IMR-90 (cell line): ENCODE data around the gene SLC30A1. TPM values are rescaled to one million over a fixed set of nuclear protein-coding genes. Genes with fewer than 3 reads are reported as not detected.

Experiments
- ATAC-seq: fragments of 200-7000 bp; cut with Tn5 transposase; 2 replicates; pipeline ENCODE4 v1.9.1; 2020; ENCODE audit warnings: low read depth, mild to moderate bottlenecking, moderate library complexity
- BruUV-seq: library from RNA; stranded (reverse); fragments of 400-500 nt; replicated peaks from 2 replicates; lab custom pipeline; 2021; lab: Mats Ljungman, UMichigan
- CTCF ChIA-PET: fragments of 300-600 bp; formaldehyde crosslinking; extraction: SDS; loops from one replicate; lab custom pipeline; 2021; ENCODE audit warnings: antibody characterized with exemption; lab: Yijun Ruan, JAX
- POLR2A ChIA-PET: fragments of 300-600 bp; sonication (Branson Sonifier 250); formaldehyde crosslinking; loops from one replicate; lab custom pipeline; 2022; ENCODE audit warnings: antibody characterized with exemption; ENCODE audit not compliant: unreplicated experiment; lab: Charles Lee
- DNase-seq: peaks from one replicate; pipeline ENCODE4 v3.0.0; 2013
- H2AFZ ChIP-seq: replicated peaks from 2 replicates; pipeline ENCODE3; 2013; ENCODE audit warnings: low read length, mild to moderate bottlenecking; ENCODE audit not compliant: poor library complexity
- H2AK5ac ChIP-seq: 2 replicates; pipeline ENCODE4 v1.6.1; 2013; ENCODE audit warnings: low read depth, low read length, inconsistent platforms
- H2AK9ac ChIP-seq: replicated peaks from 2 replicates; pipeline ENCODE3; 2013; ENCODE audit warnings: mild to moderate bottlenecking, low read depth, low read length, moderate library complexity; ENCODE audit not compliant: poor library complexity
- H2BK120ac ChIP-seq: 2 replicates; pipeline ENCODE4 v1.6.1; 2013; ENCODE audit warnings: low read depth, low read length, inconsistent platforms
- H2BK15ac ChIP-seq: 3 replicates; pipeline ENCODE4 v1.6.1; 2013; ENCODE audit warnings: low read depth, low read length, inconsistent platforms
- H2BK20ac ChIP-seq: 2 replicates; pipeline ENCODE4 v1.6.1; 2013; ENCODE audit warnings: low read depth, mild to moderate bottlenecking, inconsistent platforms, low read length, moderate library complexity
- H2BK5ac ChIP-seq: 2 replicates; pipeline ENCODE4 v1.6.1; 2013; ENCODE audit warnings: mild to moderate bottlenecking, low read depth, low read length, inconsistent platforms; ENCODE audit not compliant: poor library complexity, severe bottlenecking
- H3K14ac ChIP-seq: replicated peaks from 2 replicates; pipeline ENCODE4 v1.6.1; 2013; ENCODE audit warnings: low read depth, low read length, inconsistent platforms
- H3K18ac ChIP-seq: 2 replicates; pipeline ENCODE4 v1.6.1; 2013; ENCODE audit warnings: low read depth, low read length, control low read depth
- H3K23ac ChIP-seq: 2 replicates; pipeline ENCODE4 v1.6.1; 2013; ENCODE audit warnings: low read depth, low read length, inconsistent platforms
- H3K27ac ChIP-seq: 2 replicates; pipeline ENCODE4 v1.5.1; 2013; ENCODE audit warnings: mild to moderate bottlenecking, control low read depth, low read length; ENCODE audit not compliant: insufficient read depth
- H3K27me3 ChIP-seq: 2 replicates; pipeline ENCODE4 v1.6.1; 2013; ENCODE audit warnings: low read length; ENCODE audit not compliant: control insufficient read depth, insufficient read depth
- H3K36me3 ChIP-seq: 2 replicates; pipeline ENCODE4 v1.6.1; 2013; ENCODE audit warnings: low read length, mixed read lengths; ENCODE audit not compliant: control insufficient read depth, insufficient read depth
- H3K4ac ChIP-seq: 2 replicates; pipeline ENCODE4 v1.6.1; 2013; ENCODE audit warnings: low read depth, low read length, inconsistent platforms
- H3K4me1 ChIP-seq: 2 replicates; pipeline ENCODE4 v1.6.1; 2013; ENCODE audit warnings: low read length, mixed read lengths; ENCODE audit not compliant: control insufficient read depth, insufficient read depth
- H3K4me2 ChIP-seq: 2 replicates; pipeline ENCODE4 v1.6.1; 2013; ENCODE audit warnings: low read depth, mild to moderate bottlenecking, control low read depth, low read length, moderate library complexity
- H3K4me3 ChIP-seq: 2 replicates; pipeline ENCODE4 v1.5.1; 2013; ENCODE audit warnings: low read depth, mild to moderate bottlenecking, control low read depth, low read length, moderate library complexity; ENCODE audit not compliant: insufficient read depth
- H3K56ac ChIP-seq: 2 replicates; pipeline ENCODE4 v1.6.1; 2013; ENCODE audit warnings: low read length, inconsistent platforms; ENCODE audit not compliant: insufficient read depth; ENCODE audit errors: extremely low read depth
- H3K79me1 ChIP-seq, 2 experiments: 2 replicates each; pipeline ENCODE4 v1.6.1; 2013; ENCODE audit warnings: low read length in 2 of 2, inconsistent platforms in 1 of 2, low read depth in 1 of 2
- H3K9ac ChIP-seq: 2 replicates; pipeline ENCODE4 v1.6.1; 2013; ENCODE audit warnings: low read depth, low read length, control low read depth
- H3K9me1 ChIP-seq: 2 replicates; pipeline ENCODE4 v1.6.1; 2013; ENCODE audit warnings: low read length, inconsistent platforms; ENCODE audit not compliant: insufficient read depth
- H3K9me3 ChIP-seq: 2 replicates; pipeline ENCODE4 v1.6.1; 2013; ENCODE audit warnings: low read length; ENCODE audit not compliant: control insufficient read depth, insufficient read depth
- H4K20me1 ChIP-seq: 2 replicates; pipeline ENCODE4 v1.6.1; 2013; ENCODE audit warnings: low read length, inconsistent platforms; ENCODE audit not compliant: insufficient read depth
- H4K5ac ChIP-seq: 2 replicates; pipeline ENCODE4 v1.6.1; 2013; ENCODE audit warnings: mild to moderate bottlenecking, low read depth, low read length, control low read depth
- H4K8ac ChIP-seq, 2 experiments: 2 replicates each; pipeline ENCODE4 v1.6.1; 2013; ENCODE audit warnings: low read depth in 2 of 2, low read length in 2 of 2, control low read depth in 1 of 2, inconsistent platforms in 1 of 2
- H4K91ac ChIP-seq: 2 replicates; pipeline ENCODE4 v1.6.1; 2013; ENCODE audit warnings: low read depth, low read length, inconsistent platforms; ENCODE audit not compliant: insufficient read depth
- CEBPB ChIP-seq: IDR thresholded peaks from 2 replicates; pipeline ENCODE4 v1.6.1; 2012; ENCODE audit warnings: low read depth, low read length, improper control_type of control experiment
- FOS ChIP-seq: fragments of 150-350 bp; IDR thresholded peaks from 2 replicates; pipeline ENCODE4 v1.6.1; 2016; ENCODE audit warnings: low read depth, low read length
- MAFK ChIP-seq: IDR thresholded peaks from 2 replicates; pipeline ENCODE4 v1.6.1; 2012; ENCODE audit warnings: low read depth, low read length, improper control_type of control experiment
- MXI1 ChIP-seq: IDR thresholded peaks from 2 replicates; pipeline ENCODE4 v1.6.1; 2012; ENCODE audit warnings: low read depth, mild to moderate bottlenecking, low read length, moderate library complexity, borderline replicate concordance
- NFE2L2 ChIP-seq: fragments of 150-350 bp; IDR thresholded peaks from 2 replicates; pipeline ENCODE4 v1.6.1; 2016; ENCODE audit warnings: low read depth, mild to moderate bottlenecking, low read length
- RAD21 ChIP-seq: IDR thresholded peaks from 2 replicates; pipeline ENCODE4 v1.6.1; 2012; ENCODE audit warnings: low read length, improper control_type of control experiment
- RCOR1 ChIP-seq: IDR thresholded peaks from 2 replicates; pipeline ENCODE4 v1.6.1; 2012; ENCODE audit warnings: mild to moderate bottlenecking, low read length, improper control_type of control experiment; ENCODE audit not compliant: insufficient replicate concordance
- SMC3 ChIP-seq: fragments of 150-350 bp; IDR thresholded peaks from 2 replicates; pipeline ENCODE4 v1.6.1; 2016; ENCODE audit warnings: low read depth, mild to moderate bottlenecking, antibody characterized with exemption, low read length, moderate library complexity
- WGBS, 2 experiments: methylation state at CpG; one replicate each; pipeline versions ENCODE4 v1.1.5 to v1.1.7; 2013; ENCODE audit warnings: missing lambda C conversion rate in 2 of 2; ENCODE audit not compliant: insufficient read length in 1 of 2; ENCODE audit errors: extremely low coverage in 2 of 2; 5-methylcytosine and 5-hydroxymethylcytosine counted together
- dilution Hi-C: fragments of 300-500 bp; cut with HindIII; formaldehyde crosslinking; loops from one replicate; pipeline ENCODE4 v1.14.3; 2018; ENCODE audit warnings: low sequenced_read_pairs; ENCODE audit not compliant: unreplicated experiment
- in situ Hi-C: fragments of 300-500 bp; cut with MboI; formaldehyde crosslinking; loops from 3 replicates; pipeline ENCODE4 v1.14.3; 2019; ENCODE audit warnings: low sequenced_read_pairs, inconsistent platforms, mixed read lengths
- intact Hi-C: fragments of 100-400 bp; cut with micrococcal nuclease; formaldehyde crosslinking; loops from 2 replicates; pipeline ENCODE4 v1.10.0; 2022
- polyA plus RNA-seq, 3 experiments: library from polyadenylated mRNA; depleted of rRNA; stranded (reverse); fragments of >200 nt; gene quantifications; 2 replicates each; pipeline ENCODE4 v1.2.3, GENCODE V29; 2012; ENCODE audit warnings: low replicate concordance in 1 of 3
- total RNA-seq: library from RNA; depleted of rRNA; stranded (reverse); fragments of >200 nt; gene quantifications from 2 replicates; pipeline ENCODE4 v1.2.3, GENCODE V29; 2012
- TF ChIP-seq, protein P1 (sequence below): fragments of 150-350 bp; IDR thresholded peaks from 2 replicates; pipeline ENCODE4 v1.6.1; 2017; ENCODE audit warnings: mild to moderate bottlenecking, antibody characterized with exemption, low read length, low read depth

The SLC30A1 gene
- total and polyA plus RNA-seq, 2 of the 4 experiments (the other 2 are of a cell fraction) = 5.4 to 8.4 TPM

- Histone ChIP-seq H3K4me2 (no peak overlapping the region), H3K4me1 (peaks cover 8% of the 10 kb centered on the region), H2AK9ac (peak overlapping the region; percentile 51), H2AFZ (peak overlapping the region; percentile 83), H3K9me1 (peaks cover 16% of the 10 kb centered on the region), H2BK5ac (no peak overlapping the region), H3K27me3 (no peaks in the 10 kb centered on the region), H4K8ac (peak overlapping the region; percentile 76 to 77; a peak in 3 of 4 replicates), H3K23ac (no peak overlapping the region), H3K4me3 (no peak overlapping the region), H4K5ac (peak overlapping the region; percentile 82), H4K91ac (peak overlapping the region; percentile 41; the same call in 1 of the 2 replicates), H2BK120ac (peak overlapping the region; percentile 55), H3K79me1 (no peaks in the 10 kb centered on the region), H2BK20ac (peak overlapping the region; percentile 73; the same call in 1 of the 2 replicates), H3K14ac (peak overlapping the region; percentile 86), H3K36me3 (no peaks in the 10 kb centered on the region), H3K4ac (peak overlapping the region; percentile 16; the same call in 1 of the 2 replicates), H4K20me1 (no peaks in the 10 kb centered on the region), H2AK5ac (peak overlapping the region; percentile 46; the same call in 1 of the 2 replicates), H3K9ac (no peak overlapping the region), H3K18ac (no peak overlapping the region; the same call in 1 of the 2 replicates), H3K56ac (no peak overlapping the region), H3K9me3 (no peaks in the 10 kb centered on the region), H2BK15ac (peak overlapping the region; percentile 66; the same call in 1 of the 3 replicates), H3K27ac (peak overlapping the region; percentile 9; the same call in 1 of the 2 replicates)
- POLR2A ChIA-PET = no interaction called here
- ATAC-seq = no peak
- DNase-seq = no peak
- TF ChIP-seq, protein P1, sequence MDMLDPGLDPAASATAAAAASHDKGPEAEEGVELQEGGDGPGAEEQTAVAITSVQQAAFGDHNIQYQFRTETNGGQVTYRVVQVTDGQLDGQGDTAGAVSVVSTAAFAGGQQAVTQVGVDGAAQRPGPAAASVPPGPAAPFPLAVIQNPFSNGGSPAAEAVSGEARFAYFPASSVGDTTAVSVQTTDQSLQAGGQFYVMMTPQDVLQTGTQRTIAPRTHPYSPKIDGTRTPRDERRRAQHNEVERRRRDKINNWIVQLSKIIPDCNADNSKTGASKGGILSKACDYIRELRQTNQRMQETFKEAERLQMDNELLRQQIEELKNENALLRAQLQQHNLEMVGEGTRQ = no peak
- TF ChIP-seq MXI1 = no peak
- TF ChIP-seq SMC3 = no peak
- TF ChIP-seq RCOR1 = no peak
- no peak for TF ChIP-seq CEBPB
- TF ChIP-seq FOS = no peak
- no peak for TF ChIP-seq MAFK
- no peak for TF ChIP-seq NFE2L2
- no peak for TF ChIP-seq RAD21
- dilution Hi-C loops = no loop called here
- intact Hi-C loops = no loop called here
- 43% methylated on average over 4 of the region's 13 CpGs; no CpG with 5 or more reads in 1 of the 2 experiments for WGBS, 2 experiments
- CTCF ChIA-PET = no interaction called here
- BruUV-seq = no TSS peak
- in situ Hi-C loops = no loop called here
Observed at GRCh38 chr1:211616231-211616964, 37.4 kb upstream of the SLC30A1 start.
